A549 treated with DMSO at 1 μM for 4 hours (cell line): Measurements from ENCODE around the gene FANCD2OS. TPM values are rescaled to one million over a fixed set of nuclear protein-coding genes. Genes with fewer than 3 reads are reported as not detected.

Experiments
- total RNA-seq: library from RNA; stranded (reverse); fragments of 200-300 nt; extraction: Qiagen RNA extraction; gene quantifications from 5 replicates; pipeline ENCODE4 v1.2.3, GENCODE V29; 2022; ENCODE audit warnings: low read depth

FANCD2OS gene, protein sequence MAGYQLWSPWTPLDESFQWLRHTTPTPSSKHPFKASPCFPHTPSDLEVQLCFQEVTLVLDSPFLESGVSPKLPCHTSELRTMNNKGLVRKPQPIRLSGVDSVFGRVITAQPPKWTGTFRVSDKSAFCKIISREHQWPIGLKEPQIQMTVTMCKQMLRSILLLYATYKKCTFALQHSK
- not detected in 5 replicates for total RNA-seq

DNA sequence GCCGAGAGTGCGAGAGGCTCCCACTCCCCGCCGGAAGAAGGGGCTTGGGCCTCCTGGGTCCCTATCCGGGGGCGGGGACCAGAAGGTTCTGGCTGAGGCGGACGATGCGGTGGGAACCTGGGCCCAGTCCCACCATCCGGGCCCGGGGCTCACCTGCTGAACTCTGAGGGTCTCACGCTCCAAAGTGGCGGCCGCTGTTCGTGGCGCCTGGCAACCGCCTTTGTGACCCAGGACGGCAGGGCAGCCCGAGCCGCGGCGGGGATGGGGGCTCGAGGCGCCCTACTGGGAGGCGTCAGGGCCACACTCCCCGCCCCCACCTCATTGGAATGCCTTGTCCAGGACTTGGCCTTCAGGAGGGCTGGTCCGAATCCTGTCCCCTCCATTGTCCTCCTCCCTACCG lies at the start of gene FANCD2OS:
FANCD2OS (minus strand) TSS at position 165 of the 400 bp plus-strand sequence. CDS start 3,481 bp downstream, outside the sequence.

DNA sequence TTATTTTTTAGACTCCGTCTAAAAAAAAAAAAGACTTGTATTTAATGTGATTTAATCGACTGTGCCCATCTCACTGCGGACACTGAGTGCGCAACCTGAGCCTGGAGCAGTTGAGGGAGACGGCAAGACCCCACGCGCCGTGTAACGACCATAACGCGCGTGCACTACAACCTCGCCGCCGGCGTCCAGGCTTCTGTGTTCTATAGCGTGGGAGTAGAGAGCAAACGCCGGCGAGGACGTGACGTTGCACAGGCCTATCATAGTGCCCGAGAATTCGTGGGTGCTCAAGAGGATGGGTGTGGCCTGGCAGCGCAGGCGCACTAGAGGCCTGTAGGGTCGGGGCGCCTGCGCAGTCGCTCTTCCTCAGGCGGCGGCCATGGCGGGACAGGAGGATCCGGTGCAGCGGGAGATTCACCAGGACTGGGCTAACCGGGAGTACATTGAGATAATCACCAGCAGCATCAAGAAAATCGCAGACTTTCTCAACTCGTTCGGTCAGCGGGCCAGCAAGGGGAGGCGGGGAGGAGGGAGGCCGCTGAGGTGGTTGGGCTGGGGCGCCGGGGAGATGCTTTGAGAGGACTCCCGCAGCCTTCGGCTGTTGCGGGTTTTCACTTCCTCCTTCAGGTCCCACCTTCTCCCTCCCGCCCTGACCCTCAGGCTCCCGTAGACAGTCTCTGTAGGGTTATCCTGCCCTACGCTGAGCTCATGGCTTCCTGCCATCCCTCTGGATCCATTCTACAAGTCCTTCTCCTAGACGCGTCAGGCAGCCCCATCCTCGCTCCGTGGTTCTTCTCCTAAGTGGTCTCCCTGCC lies 7.5 kb upstream of the FANCD2OS start, which contains the start of gene BRK1:
BRK1 (plus strand) TSS at position 350 of the 812 bp plus-strand sequence; CDS start at position 377, 27 bp downstream.

Other genes with a start within 250 kb of the FANCD2OS start
- gene CIDEC, start 228.0 kb downstream of the FANCD2OS start, total RNA-seq: 1.8 to 2.8 TPM (median 2.1 TPM) in 5 replicates
- gene JAGN1, start 217.6 kb downstream of the FANCD2OS start, total RNA-seq: 52.1 to 69.3 TPM (median 64.3 TPM) in 5 replicates
- 0.76 to 1.1 TPM (median 0.95 TPM) in 5 replicates for gene IL17RE, start 205.4 kb downstream of the FANCD2OS start, total RNA-seq
- 13.6 to 15.7 TPM (median 15.2 TPM) in 5 replicates for gene IL17RC, start 191.2 kb downstream of the FANCD2OS start, total RNA-seq
- gene CRELD1, start 174.4 kb downstream of the FANCD2OS start, total RNA-seq: 8.3 to 11.4 TPM (median 11.0 TPM) in 5 replicates
- gene PRRT3, start 155.8 kb downstream of the FANCD2OS start, total RNA-seq: 1.0 to 1.5 TPM (median 1.4 TPM) in 5 replicates
- gene EMC3, start 121.4 kb downstream of the FANCD2OS start, total RNA-seq: 120 to 154 TPM (median 128 TPM) in 5 replicates
- gene FANCD2, start 81.8 kb downstream of the FANCD2OS start, total RNA-seq: 16.2 to 21.1 TPM (median 20.9 TPM) in 5 replicates
- gene BRK1, start 7.4 kb upstream of the FANCD2OS start, total RNA-seq: 169 to 184 TPM (median 179 TPM) in 5 replicates
- 29.6 to 40.2 TPM (median 35.0 TPM) in 5 replicates for gene VHL, start 33.5 kb upstream of the FANCD2OS start, total RNA-seq
- gene IRAK2, start 56.7 kb upstream of the FANCD2OS start, total RNA-seq: 21.0 to 30.9 TPM (median 25.8 TPM) in 5 replicates
- 36.0 to 41.5 TPM (median 38.5 TPM) in 5 replicates for gene TATDN2, start 140.2 kb upstream of the FANCD2OS start, total RNA-seq
- 0.45 TPM in 1 of 5 replicates, not detected in the others for gene GHRL, start 184.7 kb upstream of the FANCD2OS start, total RNA-seq
- gene SEC13, start 212.9 kb upstream of the FANCD2OS start, total RNA-seq: 199 to 219 TPM (median 208 TPM) in 5 replicates